GM10266 (cell line): Measurements from ENCODE around the gene AUTS2.

Experiments
- DNase-seq: peaks from one replicate; pipeline ENCODE4 v3.0.0; 2012; ENCODE audit errors: extremely low spot score
- TF ChIP-seq, protein P1 (sequence below): IDR thresholded peaks from 2 replicates; pipeline ENCODE4 v1.5.1; 2012; ENCODE audit warnings: mild to moderate bottlenecking, low read depth; ENCODE audit not compliant: control insufficient read depth, insufficient read depth; ENCODE audit errors: missing control alignments

Gene AUTS2

DNA sequence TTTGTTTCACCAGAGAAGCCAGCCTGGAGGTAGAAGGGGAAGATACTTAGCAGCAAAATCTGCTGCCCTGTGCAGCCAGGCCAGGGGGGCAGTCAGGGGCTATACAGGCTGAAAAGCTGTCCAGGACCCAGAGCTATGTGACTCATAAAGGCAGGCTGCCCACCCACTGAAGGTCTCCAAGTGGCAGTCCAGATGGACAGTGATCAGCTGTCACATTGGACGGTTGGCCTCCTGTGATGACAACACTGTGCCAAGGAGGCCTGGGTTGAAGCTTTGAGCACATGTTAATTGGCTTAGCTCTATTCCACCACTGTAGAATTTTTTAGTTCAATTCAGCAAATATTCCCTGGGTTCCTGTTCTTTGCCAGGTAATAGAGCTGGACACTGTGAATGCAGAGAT, 956.4 kb downstream of the AUTS2 start:
- TF ChIP-seq, protein P1, sequence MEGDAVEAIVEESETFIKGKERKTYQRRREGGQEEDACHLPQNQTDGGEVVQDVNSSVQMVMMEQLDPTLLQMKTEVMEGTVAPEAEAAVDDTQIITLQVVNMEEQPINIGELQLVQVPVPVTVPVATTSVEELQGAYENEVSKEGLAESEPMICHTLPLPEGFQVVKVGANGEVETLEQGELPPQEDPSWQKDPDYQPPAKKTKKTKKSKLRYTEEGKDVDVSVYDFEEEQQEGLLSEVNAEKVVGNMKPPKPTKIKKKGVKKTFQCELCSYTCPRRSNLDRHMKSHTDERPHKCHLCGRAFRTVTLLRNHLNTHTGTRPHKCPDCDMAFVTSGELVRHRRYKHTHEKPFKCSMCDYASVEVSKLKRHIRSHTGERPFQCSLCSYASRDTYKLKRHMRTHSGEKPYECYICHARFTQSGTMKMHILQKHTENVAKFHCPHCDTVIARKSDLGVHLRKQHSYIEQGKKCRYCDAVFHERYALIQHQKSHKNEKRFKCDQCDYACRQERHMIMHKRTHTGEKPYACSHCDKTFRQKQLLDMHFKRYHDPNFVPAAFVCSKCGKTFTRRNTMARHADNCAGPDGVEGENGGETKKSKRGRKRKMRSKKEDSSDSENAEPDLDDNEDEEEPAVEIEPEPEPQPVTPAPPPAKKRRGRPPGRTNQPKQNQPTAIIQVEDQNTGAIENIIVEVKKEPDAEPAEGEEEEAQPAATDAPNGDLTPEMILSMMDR = no peak
- DNase-seq = no peak

DNA sequence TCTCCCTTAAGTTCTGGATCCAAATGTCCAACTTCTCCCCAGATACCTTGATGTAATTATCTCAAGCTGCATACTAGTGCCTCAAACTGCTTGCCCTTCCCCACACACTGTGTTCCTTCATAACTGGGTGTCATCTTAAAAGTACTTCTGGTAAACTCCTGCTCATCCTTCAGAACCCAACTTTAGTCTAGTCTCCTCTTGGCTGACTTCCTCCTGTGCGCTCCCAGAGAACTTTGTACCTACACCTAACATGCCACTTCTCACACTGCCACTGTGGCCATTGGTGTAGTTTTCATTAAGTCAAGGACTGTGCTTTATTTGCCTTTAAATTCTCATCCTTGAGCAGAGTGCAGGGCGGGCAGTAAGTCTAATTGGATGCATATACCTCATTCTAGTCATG, 958.5 kb downstream of the AUTS2 start:
- TF ChIP-seq, protein P1 = no peak
- no peak for DNase-seq

DNA sequence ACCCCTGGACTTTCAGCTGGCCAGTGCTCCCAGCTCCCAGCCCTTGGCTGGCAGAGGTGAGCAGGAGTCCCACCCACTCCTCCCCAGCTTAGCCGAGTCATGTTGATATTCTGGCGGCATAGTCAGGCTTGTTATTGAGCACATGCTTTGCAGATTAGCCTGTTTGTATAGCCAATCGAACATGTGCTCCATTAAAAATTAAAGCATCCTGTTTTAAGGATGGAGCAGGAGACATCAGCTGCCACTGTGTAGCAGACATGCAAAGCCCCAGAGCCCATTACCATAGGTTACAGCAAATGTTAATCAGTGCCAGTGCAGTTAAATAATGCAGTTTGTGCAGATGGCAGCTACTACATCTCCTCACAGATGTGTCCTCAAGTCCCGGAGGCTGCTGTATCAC, 959.1 kb downstream of the AUTS2 start:
- no peak for DNase-seq
- TF ChIP-seq, protein P1 = no peak

DNA sequence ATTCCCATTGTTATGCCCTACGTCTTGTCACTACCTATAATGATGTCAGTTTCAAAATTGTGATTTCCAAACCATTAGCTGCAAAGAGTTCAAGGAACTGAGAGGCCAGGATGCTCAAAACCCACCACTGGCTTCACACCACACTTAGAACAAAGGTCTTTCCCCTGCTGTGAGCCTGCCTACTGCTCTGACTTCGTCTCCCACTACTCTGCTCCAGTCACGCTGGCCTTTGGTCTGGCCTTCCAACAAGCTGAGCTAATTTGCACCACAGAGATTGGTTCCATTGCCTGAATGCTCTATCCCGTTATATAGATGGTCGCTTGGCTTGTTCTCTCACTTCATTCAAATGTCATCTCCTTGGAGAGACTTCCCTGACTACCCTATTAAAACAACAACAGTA, 961.5 kb downstream of the AUTS2 start:
- TF ChIP-seq, protein P1 = no peak

DNA sequence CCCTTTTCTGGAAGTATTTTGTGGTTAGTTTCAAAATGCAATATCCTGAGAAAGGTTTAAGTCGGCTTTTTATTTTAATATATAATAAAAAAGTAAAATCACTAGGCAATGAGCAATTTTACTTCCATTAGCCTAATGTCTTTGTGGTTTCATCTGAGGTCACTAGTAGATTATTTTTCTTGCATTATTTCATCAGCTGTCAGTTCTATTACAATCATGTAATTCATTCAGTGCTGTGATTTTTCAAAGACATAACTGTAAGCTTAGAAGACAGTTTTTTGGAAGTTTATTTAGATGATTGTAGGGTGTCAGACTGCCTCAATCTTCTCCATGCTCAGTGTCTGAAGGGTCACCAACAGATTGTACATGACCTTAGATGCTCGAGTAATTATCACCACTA, 965.7 kb downstream of the AUTS2 start:
- TF ChIP-seq, protein P1 = no peak
- no peak for DNase-seq

More for the DNA sequence above, 961.5 kb downstream of the AUTS2 start:
- DNase-seq = no peak

DNA sequence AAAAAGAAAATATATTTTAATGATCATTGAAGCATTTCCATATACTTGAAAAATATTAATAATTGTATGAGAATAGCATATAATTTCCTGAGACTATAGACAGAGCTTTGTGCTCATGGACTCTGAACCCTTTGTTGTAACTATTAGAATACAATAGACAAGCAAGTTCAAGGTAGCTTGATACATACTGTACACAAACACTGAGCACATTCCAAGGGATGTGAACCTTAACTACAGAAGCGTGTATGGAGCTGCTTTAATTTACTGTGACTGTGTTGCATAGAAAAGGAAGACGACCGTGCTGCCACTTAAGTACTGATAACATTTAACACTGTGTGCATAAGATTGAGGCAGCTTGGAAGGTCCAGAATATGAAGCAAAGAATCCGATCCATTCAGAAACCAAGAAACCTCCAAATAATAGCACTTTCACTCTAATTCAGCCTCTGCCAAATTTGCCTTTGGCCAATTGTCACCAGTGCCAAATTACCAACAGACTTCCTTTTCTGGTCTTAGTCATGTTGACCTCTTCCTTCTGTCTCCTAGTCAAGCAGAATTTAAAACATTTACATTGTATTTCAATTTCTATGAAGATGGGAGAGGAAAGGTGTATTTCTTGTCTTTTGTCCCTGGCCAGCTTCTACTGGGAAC, 967.6 kb downstream of the AUTS2 start:
- no peak for DNase-seq
- TF ChIP-seq, protein P1 = no peak

DNA sequence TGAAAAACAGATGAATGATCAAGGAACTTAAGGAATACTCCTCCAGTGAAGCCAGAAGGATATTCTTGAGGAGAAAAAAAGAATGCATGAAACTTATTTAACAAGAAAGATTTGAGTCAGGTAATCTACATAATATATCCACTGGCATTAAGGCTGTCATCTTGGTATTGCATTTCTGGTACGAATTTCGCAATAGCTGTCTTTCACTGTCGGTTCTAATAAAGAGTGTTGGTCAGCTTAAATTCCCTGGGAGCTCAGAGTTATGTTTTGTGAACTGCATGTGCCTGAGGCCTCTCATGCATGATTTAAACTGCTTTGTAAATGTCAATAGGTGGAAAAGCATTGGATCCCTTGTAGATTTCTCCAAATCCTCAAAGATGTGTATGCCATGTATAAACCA, 968.4 kb downstream of the AUTS2 start:
- TF ChIP-seq, protein P1 = no peak

More for the DNA sequence above, 968.4 kb downstream of the AUTS2 start:
- no peak for DNase-seq
